Mucosa of descending colon (tissue), 3 donors: ENCODE data around the gene WDR73. TPM values are rescaled to one million over a fixed set of nuclear protein-coding genes. Genes with fewer than 3 reads are reported as not detected.

ENCODE experiments used
- ATAC-seq: fragments of 200-7000 bp; cut with Tn5 transposase; one replicate; pipeline ENCODE4 v1.9.1; 2020; ENCODE audit warnings: mild to moderate bottlenecking, moderate library complexity
- DNase-seq, 3 donors: peaks; one replicate each; pipeline ENCODE4 v3.0.0-alpha.2; 2020
- H3K36me3 ChIP-seq: fragments of 200-600 bp; one replicate; pipeline ENCODE4 v1.8.0; 2021; ENCODE audit warnings: low read depth, mild to moderate bottlenecking
- H3K4me1 ChIP-seq: fragments of 200-600 bp; one replicate; pipeline ENCODE4 v1.8.0; 2021; ENCODE audit warnings: low read depth, mild to moderate bottlenecking
- H3K4me3 ChIP-seq: fragments of 200-600 bp; one replicate; pipeline ENCODE4 v1.8.0; 2021; ENCODE audit warnings: mild to moderate bottlenecking
- H3K9me3 ChIP-seq: fragments of 200-600 bp; one replicate; pipeline ENCODE4 v1.8.0; 2021; ENCODE audit warnings: mild to moderate bottlenecking
- intact Hi-C, 2 donors: fragments of 100-400 bp; cut with DNase I in 1 of 2; cut with micrococcal nuclease in 1 of 2; formaldehyde crosslinking; loops; one replicate each; pipeline versions ENCODE4 v1.11.0 to v1.11.1; 2022; cut with DNase I, micrococcal nuclease
- total RNA-seq, 3 donors: library from RNA; stranded (reverse); fragmentation: NEBNext Ultra II Directional in 2 of 3; extraction: Animal tissue kit (Norgen Biotek cat#: 25700) in 2 of 3; gene quantifications; one replicate each; pipeline versions ENCODE4 v1.2.1 to v1.2.4, GENCODE V29; 2021 to 2023
- TF ChIP-seq, protein P1 (sequence below): fragments of 200-600 bp; IDR thresholded peaks from one replicate; pipeline ENCODE4 v1.8.0; 2022; ENCODE audit warnings: antibody characterized with exemption, mild to moderate bottlenecking
- donor health status: DM: no; HTN: no; CAD: no; lungs with moderate emphysema.
- donor health status: DM: no; HTN: no; CAD: no.
- donor health status: DM: no; HTN: yes; CAD: no.

WDR73 gene
- total RNA-seq, 3 donors from 2014 or later, result 18.2 to 27.1 (median 24.9) TPM

DNA sequence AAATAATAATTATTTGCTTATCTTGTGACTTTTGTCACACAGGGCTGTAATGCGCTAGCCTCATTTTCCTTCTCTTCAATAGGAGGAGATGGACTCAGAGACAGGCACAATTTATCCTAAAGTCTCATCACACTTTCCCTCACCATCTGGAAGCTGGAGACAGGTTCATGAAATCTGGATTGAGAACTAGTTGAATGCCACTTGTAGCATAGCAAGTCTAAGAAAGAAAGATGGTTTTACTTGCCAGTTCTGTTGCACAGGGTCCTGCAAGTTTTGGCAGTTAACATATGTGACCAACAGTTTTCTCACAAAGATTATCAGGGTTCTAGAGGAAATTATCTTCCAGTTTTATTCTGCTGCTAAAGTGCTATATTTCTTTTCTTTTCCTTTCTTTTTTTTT, 62.3 kb downstream of the WDR73 start:
- Histone ChIP-seq H3K36me3 (no peaks in the 10 kb centered on the region), H3K4me3 (no peak overlapping the region), H3K9me3 (no peaks in the 10 kb centered on the region), H3K4me1 (no peaks in the 10 kb centered on the region)
- ATAC-seq (no peak), DNase-seq (no peak)
- intact Hi-C loops, result loop anchor here in 1 of 2 donors (10.0 kb wide), 1 partner anchor 303 kb away; no protein-coding TSS in a partner anchor
- TF ChIP-seq, protein P1, sequence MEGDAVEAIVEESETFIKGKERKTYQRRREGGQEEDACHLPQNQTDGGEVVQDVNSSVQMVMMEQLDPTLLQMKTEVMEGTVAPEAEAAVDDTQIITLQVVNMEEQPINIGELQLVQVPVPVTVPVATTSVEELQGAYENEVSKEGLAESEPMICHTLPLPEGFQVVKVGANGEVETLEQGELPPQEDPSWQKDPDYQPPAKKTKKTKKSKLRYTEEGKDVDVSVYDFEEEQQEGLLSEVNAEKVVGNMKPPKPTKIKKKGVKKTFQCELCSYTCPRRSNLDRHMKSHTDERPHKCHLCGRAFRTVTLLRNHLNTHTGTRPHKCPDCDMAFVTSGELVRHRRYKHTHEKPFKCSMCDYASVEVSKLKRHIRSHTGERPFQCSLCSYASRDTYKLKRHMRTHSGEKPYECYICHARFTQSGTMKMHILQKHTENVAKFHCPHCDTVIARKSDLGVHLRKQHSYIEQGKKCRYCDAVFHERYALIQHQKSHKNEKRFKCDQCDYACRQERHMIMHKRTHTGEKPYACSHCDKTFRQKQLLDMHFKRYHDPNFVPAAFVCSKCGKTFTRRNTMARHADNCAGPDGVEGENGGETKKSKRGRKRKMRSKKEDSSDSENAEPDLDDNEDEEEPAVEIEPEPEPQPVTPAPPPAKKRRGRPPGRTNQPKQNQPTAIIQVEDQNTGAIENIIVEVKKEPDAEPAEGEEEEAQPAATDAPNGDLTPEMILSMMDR, result no peak

DNA sequence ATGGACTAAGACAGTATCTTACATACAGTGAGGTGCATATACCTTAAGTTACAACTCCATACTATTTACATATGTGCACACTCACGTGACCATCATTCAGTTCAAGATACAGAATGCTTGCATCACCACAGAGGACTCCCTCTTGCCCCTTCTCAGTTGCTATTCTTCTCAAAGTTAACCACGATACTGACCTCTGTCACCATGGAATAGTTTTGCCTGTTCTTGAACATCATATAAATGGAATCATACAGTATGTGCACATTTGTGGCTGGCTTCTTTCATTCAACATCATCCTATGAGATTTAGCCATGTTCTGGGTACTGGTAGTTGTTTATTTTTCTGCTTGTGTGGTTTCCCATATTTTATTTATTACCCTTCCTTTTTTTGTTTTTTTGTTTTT, 63.7 kb downstream of the WDR73 start:
- intact Hi-C loops, result loop anchor here in 1 of 2 donors (10.0 kb wide), 1 partner anchor 304 kb away; no protein-coding TSS in a partner anchor
- ATAC-seq (no peak), DNase-seq (no peak)
- Histone ChIP-seq H3K36me3 (no peaks in the 10 kb centered on the region), H3K4me1 (no peaks in the 10 kb centered on the region), H3K9me3 (no peaks in the 10 kb centered on the region), H3K4me3 (no peak overlapping the region)
- TF ChIP-seq, protein P1, result no peak

Other genes with a start within 250 kb of the WDR73 start
- gene ZSCAN2, start 53.3 kb downstream of the WDR73 start, total RNA-seq, result 1 to 10 TPM; 8.6 to 9.4 (median 9.4) TPM
- gene NMB, start 3.9 kb upstream of the WDR73 start, total RNA-seq, result 1 to 10 TPM; 1.5 to 4.0 (median 3.9) TPM
- gene SEC11A, start 61.9 kb upstream of the WDR73 start, total RNA-seq, result 100 to 1,000 TPM; 112 to 143 (median 119) TPM
- gene ZNF592, start 94.3 kb upstream of the WDR73 start, total RNA-seq, result 10 to 100 TPM; 29.4 to 35.3 (median 33.4) TPM
- gene ALPK3, start 163.1 kb upstream of the WDR73 start, total RNA-seq, result 10 to 100 TPM in 1 of 3 donors, 1 to 10 TPM in 2; 1.3 to 15.3 (median 1.9) TPM
- gene SLC28A1, start 230.4 kb upstream of the WDR73 start, total RNA-seq, result not detected